HepG2 (cell line): ENCODE data around the gene ZNF747. TPM values are rescaled to one million over a fixed set of nuclear protein-coding genes. Genes with fewer than 3 reads are reported as not detected.

Experiments
- ATF5 ChIP-seq: sonication (generic); formaldehyde crosslinking; IDR thresholded peaks from 2 replicates; pipeline ENCODE4 v1.4.0; 2020; ENCODE audit warnings: mild to moderate bottlenecking, low read depth, missing genetic modification reagents
- BORCS8-MEF2B ChIP-seq: sonication (generic); formaldehyde crosslinking; IDR thresholded peaks from 2 replicates; pipeline ENCODE4 v1.8.0; 2022; ENCODE audit warnings: mild to moderate bottlenecking, missing genetic modification reagents
- CEBPG ChIP-seq: IDR thresholded peaks from 2 replicates; pipeline ENCODE4 v1.6.1; 2016
- GATAD2A ChIP-seq: IDR thresholded peaks from 2 replicates; pipeline ENCODE4 v1.6.1; 2016
- ISL2 ChIP-seq: sonication (generic); formaldehyde crosslinking; IDR thresholded peaks from 2 replicates; pipeline ENCODE4 v1.5.0; 2020; ENCODE audit warnings: missing genetic modification reagents
- KDM5B ChIP-seq: sonication (generic); formaldehyde crosslinking; IDR thresholded peaks from 2 replicates; pipeline ENCODE4 v1.4.0; 2020; ENCODE audit warnings: missing genetic modification reagents, mild to moderate bottlenecking, borderline replicate concordance
- MAF1 ChIP-seq: sonication (generic); formaldehyde crosslinking; IDR thresholded peaks from 2 replicates; pipeline ENCODE4 v1.5.0; 2020; ENCODE audit warnings: missing genetic modification reagents, borderline replicate concordance
- NKX3-1 ChIP-seq: sonication (generic); formaldehyde crosslinking; IDR thresholded peaks from 2 replicates; pipeline ENCODE4 v1.5.0; 2020; ENCODE audit warnings: missing genetic modification reagents
- PHF21A ChIP-seq: sonication (generic); formaldehyde crosslinking; IDR thresholded peaks from 2 replicates; pipeline ENCODE4 v1.5.0; 2020; ENCODE audit warnings: mild to moderate bottlenecking, missing genetic modification reagents
- POLR2G ChIP-seq: fragments of 200-400 bp; formaldehyde crosslinking; IDR thresholded peaks from 2 replicates; pipeline ENCODE4 v1.6.1; 2018; ENCODE audit warnings: mild to moderate bottlenecking, low read depth, low read length, moderate library complexity
- SSRP1 ChIP-seq: IDR thresholded peaks from 2 replicates; pipeline ENCODE4 v1.6.1; 2016; ENCODE audit warnings: control low read depth
- TARDBP ChIP-seq: sonication (generic); formaldehyde crosslinking; IDR thresholded peaks from 2 replicates; pipeline ENCODE4 v1.8.0; 2022; ENCODE audit warnings: mild to moderate bottlenecking, missing genetic modification reagents
- XRCC5 ChIP-seq: fragments of 200-400 bp; formaldehyde crosslinking; optimal IDR thresholded peaks from 2 replicates; pipeline ENCODE3; 2017; ENCODE audit warnings: mild to moderate bottlenecking, low read length
- ZBTB7A ChIP-seq: sonication (generic); formaldehyde crosslinking; IDR thresholded peaks from 2 replicates; pipeline ENCODE4 v1.8.0; 2022; ENCODE audit warnings: mild to moderate bottlenecking, missing genetic modification reagents
- ZNF552 ChIP-seq: sonication (generic); formaldehyde crosslinking; IDR thresholded peaks from 2 replicates; pipeline ENCODE4 v1.9.0; 2022; ENCODE audit warnings: missing genetic modification reagents, mild to moderate bottlenecking, borderline replicate concordance
- ZNF567 ChIP-seq: sonication (generic); formaldehyde crosslinking; IDR thresholded peaks from 2 replicates; pipeline ENCODE4 v1.8.1; 2023; ENCODE audit warnings: mild to moderate bottlenecking, missing genetic modification reagents, borderline replicate concordance
- ZNF710 ChIP-seq: sonication (generic); formaldehyde crosslinking; IDR thresholded peaks from 2 replicates; pipeline ENCODE4 v1.5.0; 2020; ENCODE audit warnings: mild to moderate bottlenecking, missing genetic modification reagents, borderline replicate concordance
- ZNF839 ChIP-seq: sonication (generic); formaldehyde crosslinking; IDR thresholded peaks from 2 replicates; pipeline ENCODE4 v1.4.0; 2020; ENCODE audit warnings: missing genetic modification reagents, mild to moderate bottlenecking, borderline replicate concordance
- polyA plus RNA-seq, 8 experiments: library from polyadenylated mRNA; depleted of rRNA in 3 of 8; stranded (reverse) in 7 of 8; unstranded in 1 of 8; fragments of >200 nt; fragmentation: Illumina TruSeq in 4 of 8; extraction: Trizol in 4 of 8; gene quantifications; 2 replicates each; pipeline versions ENCODE4 v1.2.1 to v1.2.3, GENCODE V29; 2011 to 2016; ENCODE audit warnings: low read depth in 4 of 8, missing spikeins in 1 of 8, mixed read lengths in 1 of 8; ENCODE audit not compliant: insufficient read depth in 1 of 8
- total RNA-seq, 5 experiments: library from RNA; depleted of rRNA; stranded (reverse); fragments of >200 nt; fragmentation: Illumina TruSeq; extraction: Trizol; gene quantifications; 2 replicates each; pipeline ENCODE4 v1.2.3, GENCODE V29; 2016; ENCODE audit warnings: low read depth in 1 of 5
- TF ChIP-seq, protein P1 (sequence below): sonication (generic); formaldehyde crosslinking; IDR thresholded peaks from 2 replicates; pipeline ENCODE4 v1.8.0; 2022; ENCODE audit warnings: missing genetic modification reagents, mild to moderate bottlenecking, inconsistent platforms, borderline replicate concordance
- TF ChIP-seq, protein P2 (sequence below): sonication (generic); formaldehyde crosslinking; IDR thresholded peaks from 2 replicates; pipeline ENCODE4 v1.5.0; 2020; ENCODE audit warnings: missing genetic modification reagents, mild to moderate bottlenecking, borderline replicate concordance
- TF ChIP-seq, protein P3 (sequence below): sonication (generic); formaldehyde crosslinking; conservative IDR thresholded peaks from 2 replicates; pipeline ENCODE4 v1.4.0; 2020; ENCODE audit warnings: mild to moderate bottlenecking, missing genetic modification reagents, moderate library complexity

The ZNF747 gene
- total and polyA plus RNA-seq, 2 of the 13 experiments (the other 11 are each of a cell fraction or from before 2014, with no cell fraction given) = 7.2 to 10.2 TPM

- TF ChIP-seq ZNF710 (CRISPR knock-in tag) (no peak), NKX3-1 (CRISPR knock-in tag) (no peak), SSRP1 (CRISPR knock-in tag) (no peak), TARDBP (CRISPR knock-in tag) (0 out of 2 replicates have a peak, but pooled peaks have one; percentile 54), ZBTB7A (CRISPR knock-in tag) (no peak), KDM5B (no peak), ATF5 (CRISPR knock-in tag) (no peak), BORCS8-MEF2B (CRISPR knock-in tag) (peak; percentile 15; the same call in 1 of the 2 replicates), GATAD2A (CRISPR knock-in tag) (no peak), POLR2G (peak; percentile 56), ZNF839 (no peak), MAF1 (no peak), ISL2 (CRISPR knock-in tag) (no peak), ZNF567 (CRISPR knock-in tag) (no peak), CEBPG (CRISPR knock-in tag) (no peak), XRCC5 (no peak), PHF21A (CRISPR knock-in tag) (no peak), ZNF552 (no peak)
- TF ChIP-seq, protein P1, sequence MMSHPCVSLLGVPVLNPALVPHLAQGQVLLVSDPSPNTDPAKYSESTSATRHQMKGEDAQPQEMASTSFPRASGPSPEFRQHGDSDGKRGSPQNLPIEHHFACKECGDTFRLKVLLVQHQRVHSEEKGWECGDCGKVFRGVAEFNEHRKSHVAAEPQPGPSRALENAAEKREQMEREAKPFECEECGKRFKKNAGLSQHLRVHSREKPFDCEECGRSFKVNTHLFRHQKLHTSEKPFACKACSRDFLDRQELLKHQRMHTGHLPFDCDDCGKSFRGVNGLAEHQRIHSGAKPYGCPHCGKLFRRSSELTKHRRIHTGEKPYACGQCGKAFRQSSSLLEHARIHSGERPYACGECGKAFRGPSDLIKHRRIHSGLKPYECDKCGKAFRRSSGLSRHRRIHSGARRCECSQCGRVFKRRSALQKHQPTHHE (CRISPR knock-in tag) = no peak
- TF ChIP-seq, protein P2, sequence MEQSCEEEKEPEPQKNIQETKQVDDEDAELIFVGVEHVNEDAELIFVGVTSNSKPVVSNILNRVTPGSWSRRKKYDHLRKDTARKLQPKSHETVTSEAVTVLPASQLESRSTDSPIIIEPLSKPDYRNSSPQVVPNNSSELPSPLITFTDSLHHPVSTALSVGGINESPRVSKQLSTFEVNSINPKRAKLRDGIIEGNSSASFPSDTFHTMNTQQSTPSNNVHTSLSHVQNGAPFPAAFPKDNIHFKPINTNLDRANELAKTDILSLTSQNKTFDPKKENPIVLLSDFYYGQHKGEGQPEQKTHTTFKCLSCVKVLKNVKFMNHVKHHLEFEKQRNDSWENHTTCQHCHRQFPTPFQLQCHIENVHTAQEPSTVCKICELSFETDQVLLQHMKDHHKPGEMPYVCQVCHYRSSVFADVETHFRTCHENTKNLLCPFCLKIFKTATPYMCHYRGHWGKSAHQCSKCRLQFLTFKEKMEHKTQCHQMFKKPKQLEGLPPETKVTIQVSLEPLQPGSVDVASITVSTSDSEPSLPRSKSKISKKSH (CRISPR knock-in tag) = no peak
- TF ChIP-seq, protein P3, sequence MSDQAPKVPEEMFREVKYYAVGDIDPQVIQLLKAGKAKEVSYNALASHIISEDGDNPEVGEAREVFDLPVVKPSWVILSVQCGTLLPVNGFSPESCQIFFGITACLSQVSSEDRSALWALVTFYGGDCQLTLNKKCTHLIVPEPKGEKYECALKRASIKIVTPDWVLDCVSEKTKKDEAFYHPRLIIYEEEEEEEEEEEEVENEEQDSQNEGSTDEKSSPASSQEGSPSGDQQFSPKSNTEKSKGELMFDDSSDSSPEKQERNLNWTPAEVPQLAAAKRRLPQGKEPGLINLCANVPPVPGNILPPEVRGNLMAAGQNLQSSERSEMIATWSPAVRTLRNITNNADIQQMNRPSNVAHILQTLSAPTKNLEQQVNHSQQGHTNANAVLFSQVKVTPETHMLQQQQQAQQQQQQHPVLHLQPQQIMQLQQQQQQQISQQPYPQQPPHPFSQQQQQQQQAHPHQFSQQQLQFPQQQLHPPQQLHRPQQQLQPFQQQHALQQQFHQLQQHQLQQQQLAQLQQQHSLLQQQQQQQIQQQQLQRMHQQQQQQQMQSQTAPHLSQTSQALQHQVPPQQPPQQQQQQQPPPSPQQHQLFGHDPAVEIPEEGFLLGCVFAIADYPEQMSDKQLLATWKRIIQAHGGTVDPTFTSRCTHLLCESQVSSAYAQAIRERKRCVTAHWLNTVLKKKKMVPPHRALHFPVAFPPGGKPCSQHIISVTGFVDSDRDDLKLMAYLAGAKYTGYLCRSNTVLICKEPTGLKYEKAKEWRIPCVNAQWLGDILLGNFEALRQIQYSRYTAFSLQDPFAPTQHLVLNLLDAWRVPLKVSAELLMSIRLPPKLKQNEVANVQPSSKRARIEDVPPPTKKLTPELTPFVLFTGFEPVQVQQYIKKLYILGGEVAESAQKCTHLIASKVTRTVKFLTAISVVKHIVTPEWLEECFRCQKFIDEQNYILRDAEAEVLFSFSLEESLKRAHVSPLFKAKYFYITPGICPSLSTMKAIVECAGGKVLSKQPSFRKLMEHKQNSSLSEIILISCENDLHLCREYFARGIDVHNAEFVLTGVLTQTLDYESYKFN (CRISPR knock-in tag) = peak; percentile 26; the same call in 1 of the 2 replicates
Observed at GRCh38 chr16:30530163-30531037, 4.3 kb downstream of the ZNF747 start (continued).
